Stimulated activated CD4-positive, alpha-beta T cell treated with anti-CD3 and anti-CD28 coated beads, Interleukin-15, amount 100 ng/mL, for 1 hour (primary cell): ENCODE measurements around the gene CREB3L1.
"Not testable (repeated sequence)": the region's sequence is repeated elsewhere in the genome, so short reads cannot be mapped to it uniquely, and the experiment has no call there.

ENCODE experiments used
- DNase-seq, 2 donors: peaks; one replicate each; pipeline ENCODE4 v3.0.0-alpha.2; 2020; ENCODE audit warnings: low read depth in 1 of 2, low spot score in 1 of 2

The CREB3L1 gene

DNA sequence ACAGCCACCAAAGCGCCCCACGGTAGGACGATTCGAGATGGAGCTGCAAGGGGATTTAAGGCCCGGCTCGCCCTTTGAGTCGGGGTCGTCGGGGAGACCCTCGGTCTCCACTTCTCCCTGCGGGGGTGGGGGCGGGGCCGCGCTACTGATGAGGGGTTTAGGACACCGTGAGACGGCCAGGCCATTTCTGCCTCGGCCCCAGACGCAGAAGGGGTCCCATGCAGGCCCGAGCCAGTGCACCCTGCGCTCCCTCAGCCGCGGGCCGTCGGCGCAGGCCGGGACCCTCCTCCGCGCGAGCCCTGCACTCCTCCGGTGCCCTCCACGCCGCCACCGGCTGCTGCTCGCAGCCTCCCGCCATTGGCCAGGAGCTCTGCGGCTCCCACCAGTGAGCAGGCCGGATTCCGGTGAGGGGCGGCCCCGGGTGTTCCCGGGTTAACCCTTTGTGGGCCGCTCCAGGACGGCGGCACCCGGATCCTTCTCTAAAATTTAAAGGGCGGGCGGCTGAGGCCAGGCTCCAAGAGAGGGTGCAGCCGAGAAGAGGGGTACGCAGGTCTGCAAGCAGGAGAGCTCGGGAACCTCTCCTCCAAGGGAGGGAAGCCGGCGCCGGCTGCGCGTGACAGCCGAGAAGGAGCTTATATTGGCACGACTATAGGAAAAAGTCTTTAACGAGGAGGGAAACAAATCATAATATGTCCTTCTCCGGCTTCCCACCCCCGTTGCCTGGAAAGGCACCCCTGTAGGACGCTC lies 18.0 kb downstream of the CREB3L1 start:
- DNase-seq = peak; percentile 52 to 64

DNA sequence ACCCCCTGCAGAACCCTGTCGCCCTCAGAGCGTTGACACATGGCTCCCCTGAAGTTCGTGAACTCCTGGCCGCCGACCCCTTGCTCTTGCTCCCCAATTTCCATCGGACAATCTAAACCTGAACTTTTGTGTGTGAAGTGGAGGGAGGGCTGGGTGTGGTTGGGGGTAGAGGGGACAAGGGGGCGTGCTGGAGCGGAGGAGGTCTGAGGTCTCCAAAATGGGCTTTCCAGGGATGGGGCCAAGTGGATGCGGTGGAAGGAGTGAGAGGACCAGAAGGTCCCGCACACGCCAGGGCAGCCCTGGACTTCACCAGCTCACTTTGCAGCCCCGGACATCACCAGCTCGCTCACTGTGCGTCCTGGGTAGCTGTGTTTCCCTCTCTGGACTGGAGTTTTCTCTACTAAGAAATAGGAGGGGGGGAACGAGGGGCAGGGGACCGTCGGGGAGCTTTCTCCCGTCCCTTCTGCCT lies 18.6 kb downstream of the CREB3L1 start:
- no peak for DNase-seq

DNA sequence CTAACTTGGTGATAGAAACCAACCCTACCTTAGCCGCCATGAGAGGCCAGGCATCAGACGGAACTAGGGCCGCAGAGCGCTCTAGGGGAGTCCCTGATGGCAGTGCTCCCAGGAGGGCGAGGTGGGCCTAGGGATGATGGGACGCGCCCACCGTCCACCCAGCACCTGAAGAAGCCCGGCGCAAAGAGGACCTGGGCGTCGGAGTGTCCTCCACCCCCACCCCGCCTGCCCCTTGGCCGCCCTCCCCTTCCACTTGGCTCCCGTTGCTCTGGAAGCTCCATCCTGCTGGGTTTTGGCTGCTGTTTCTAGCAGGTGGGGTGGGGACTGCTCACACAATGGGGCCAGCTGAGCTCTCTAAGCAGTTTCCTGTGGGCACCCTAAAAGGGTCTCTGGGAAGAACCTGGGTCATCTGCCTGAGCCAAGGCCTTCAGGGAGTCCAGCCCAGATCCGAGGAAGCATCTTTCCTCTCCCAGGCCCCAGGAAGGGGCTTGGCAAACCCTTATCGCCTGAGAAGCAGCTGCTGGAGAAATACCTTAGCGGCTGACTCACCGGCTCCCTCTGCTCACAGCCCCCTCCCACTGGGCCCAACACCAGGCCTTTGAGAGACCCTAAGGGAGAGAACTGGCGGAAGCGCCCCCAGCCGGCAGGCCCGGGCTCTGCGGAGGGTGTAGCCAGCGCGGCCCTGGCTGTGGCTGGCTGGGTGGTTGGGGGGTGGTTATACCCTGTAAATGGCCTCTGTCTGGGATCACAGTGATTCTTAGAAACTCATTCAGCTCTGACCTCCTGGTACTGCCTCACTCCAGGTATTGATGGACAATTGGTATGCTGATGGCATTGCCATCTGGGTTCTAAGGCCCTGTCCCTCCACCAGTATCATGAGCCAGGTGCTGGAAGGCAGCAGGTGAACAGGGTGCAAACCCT lies 19.3 kb downstream of the CREB3L1 start:
- DNase-seq = no peak

DNA sequence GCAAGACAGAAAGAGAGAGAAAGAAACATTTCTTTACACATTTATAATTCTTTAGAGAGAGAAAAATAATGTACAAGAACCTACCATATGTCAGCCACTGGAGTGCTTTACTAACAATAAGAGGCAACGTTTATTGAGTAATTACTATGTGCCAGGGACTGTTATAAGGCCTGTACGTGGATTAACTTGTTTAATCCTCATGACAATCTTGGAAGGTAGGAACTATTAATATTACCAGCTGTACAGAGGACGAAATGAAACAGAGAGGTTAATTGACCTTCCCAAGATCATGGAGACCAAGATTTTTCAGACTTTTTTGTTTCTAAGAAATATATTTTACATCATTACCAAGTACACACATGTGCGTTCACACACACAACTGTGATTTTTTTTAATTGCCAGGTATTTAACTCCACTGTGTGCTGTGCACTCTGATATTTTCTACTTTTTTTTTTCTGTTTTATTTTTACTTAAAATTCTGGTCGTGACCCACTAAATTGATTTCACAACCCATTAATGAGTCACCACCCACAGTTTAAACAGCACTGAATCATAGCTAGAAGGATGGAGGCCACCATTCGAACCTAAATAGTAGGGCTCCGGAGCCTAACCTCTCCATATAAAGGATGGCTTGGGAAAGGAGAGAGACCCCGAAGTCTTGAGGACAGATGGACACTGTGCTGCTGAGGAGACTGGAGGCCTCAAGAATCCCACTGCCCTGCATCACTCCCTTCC lies 21.4 kb downstream of the CREB3L1 start:
- DNase-seq = no peak

DNA sequence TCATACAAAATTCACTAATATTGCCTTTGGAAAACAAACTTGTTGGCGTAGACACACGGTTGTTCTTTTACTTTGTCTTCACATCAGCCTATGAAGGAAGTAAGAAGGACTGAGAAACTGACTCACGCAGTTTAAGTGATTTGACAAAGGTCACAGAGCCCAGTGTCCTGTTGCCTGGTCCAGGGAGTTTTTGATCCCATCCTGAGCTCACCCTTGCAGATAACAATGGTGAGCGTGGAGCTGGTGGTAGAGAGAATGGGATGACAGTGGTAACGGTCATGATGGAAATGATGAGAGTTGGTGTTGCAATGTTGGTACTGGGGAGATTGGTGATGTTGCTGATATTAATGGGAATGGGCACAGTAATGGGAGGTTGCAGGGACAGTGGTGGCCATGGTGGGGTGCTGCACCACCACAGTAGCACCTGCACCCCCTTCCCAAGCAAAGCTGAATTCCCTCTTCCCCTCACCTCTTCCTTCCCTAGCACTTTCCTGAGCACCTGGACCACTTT lies 22.0 kb downstream of the CREB3L1 start:
- DNase-seq = no peak

DNA sequence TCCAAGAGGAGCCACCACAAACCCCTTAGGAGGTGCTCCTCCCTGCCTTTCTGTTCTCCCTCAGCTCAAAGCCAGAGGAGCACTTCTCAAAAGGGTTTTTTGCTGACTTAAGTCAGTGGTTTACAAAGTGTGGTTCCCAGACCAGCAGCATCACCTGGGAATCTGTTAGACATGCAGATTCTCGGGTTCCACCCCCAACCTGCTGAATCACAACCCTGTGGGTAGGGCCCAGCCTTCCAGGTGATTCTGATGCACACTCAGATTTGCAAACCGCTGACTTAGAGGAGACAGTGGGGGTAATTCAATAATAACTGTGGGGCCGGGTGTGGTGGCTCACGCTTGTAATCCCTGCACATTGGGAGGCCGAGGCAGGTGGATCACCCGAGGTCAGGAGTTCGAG lies 22.8 kb downstream of the CREB3L1 start:
- no peak for DNase-seq

DNA sequence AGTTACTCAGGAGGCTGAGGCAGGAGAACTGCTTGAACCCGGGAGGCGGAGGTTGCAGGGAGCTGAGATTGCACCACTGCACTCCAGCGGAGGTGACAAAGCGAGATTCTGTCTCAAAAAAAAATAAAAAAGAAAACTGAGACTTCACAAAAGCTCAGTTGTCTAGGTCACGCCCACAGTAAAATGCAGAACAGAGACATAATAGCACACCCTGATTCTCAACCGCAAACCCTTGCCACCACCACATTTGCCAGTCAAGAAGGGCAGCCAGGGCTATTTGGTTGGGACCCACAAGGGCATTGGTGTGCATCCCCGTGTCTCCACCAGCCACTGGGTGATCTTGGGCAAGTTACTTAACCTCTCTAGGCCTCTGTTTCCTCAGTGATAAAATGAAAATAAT lies 25.4 kb downstream of the CREB3L1 start:
- no peak for DNase-seq

DNA sequence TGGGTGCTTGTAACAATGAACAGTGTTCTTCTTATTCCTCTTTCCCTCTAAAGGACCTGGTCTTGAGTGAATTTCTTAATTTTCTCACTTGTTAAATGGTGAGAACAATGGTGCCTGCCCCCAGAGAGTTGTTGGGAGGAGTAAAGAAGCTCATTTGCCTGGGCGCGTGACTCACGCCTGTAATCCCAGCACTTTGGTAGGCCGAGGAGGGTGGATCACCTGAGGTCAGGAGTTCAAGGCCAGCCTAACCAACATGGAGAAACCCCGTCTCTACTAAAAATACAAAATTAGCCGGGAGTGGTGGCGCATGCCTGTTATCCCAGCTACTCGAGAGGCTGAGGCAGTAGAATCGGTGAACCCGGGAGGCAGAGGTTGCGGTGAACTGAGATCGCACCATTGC lies 26.6 kb downstream of the CREB3L1 start:
- DNase-seq = not testable (repeated sequence)

DNA sequence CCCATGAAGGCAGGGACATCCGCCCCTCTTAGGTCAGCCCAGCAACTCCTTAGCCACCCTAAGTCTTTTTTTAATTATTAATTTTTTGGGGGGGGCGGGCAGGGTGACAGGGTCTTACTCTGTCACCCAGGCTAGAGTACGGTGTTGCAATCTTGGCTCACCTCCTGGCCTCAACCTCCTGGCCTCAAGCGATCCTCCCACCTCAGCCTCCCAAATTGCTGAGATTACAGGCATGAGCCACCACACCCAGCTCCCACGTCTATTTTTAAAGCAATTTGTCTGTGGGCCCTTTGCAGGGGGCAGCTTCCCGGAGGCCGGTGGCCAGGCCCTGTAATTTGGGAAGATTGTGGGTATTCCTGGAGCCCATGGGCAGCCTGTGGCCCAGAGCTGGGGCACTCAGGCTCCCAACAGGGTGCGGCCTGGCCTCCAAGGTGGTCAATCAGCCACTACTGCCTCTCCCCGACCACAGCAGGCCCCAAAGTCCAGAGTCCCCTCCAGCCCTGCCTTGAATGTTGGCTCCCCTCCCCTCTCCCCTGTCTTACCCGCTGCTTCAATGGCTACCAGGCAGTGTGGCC lies 27.2 kb downstream of the CREB3L1 start:
- DNase-seq = no peak

DNA sequence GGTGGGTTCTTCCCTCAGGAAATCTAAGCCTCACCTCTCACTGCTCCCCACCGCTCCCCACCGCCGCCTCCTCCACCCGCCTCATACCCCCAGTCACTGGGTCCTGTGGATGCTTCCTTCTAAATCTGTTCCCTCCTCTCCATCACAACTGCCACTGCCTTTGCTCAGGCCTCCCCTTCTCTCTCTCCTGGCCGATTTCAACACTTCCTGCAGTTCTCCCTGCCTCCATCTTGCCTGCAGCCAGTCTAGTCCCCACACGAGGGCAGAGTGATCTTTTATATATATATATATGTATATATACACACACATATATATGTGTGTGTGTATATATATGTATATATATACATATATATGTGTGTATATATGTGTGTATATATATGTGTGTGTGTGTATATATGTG lies 27.8 kb downstream of the CREB3L1 start:
- DNase-seq = no peak

DNA sequence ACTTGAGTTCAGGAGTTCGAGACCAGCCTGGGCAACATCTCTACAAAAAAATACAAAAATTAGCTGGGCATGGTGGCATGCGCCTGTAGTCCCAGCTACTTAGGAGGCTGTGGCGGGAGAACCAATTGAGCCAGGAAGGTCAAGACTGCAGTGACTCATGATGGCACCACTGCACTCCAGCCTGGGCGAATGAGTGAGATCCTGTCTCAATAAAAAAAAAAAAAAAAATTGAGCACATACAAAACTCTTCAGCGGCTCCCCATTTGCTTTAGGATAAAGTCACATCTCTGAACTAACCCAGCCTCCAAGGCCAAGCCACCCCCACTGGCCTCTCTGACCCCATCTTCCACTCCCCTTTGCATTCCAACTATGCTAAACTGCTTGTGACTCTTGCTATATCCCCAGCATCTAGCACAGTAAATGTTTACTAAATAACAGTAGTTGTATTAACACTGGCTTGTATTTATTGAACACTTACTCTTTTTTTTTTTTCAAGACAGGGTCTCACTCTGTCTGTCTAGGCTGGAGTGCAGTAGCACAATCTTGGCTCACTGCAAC lies 28.9 kb downstream of the CREB3L1 start:
- no peak for DNase-seq

DNA sequence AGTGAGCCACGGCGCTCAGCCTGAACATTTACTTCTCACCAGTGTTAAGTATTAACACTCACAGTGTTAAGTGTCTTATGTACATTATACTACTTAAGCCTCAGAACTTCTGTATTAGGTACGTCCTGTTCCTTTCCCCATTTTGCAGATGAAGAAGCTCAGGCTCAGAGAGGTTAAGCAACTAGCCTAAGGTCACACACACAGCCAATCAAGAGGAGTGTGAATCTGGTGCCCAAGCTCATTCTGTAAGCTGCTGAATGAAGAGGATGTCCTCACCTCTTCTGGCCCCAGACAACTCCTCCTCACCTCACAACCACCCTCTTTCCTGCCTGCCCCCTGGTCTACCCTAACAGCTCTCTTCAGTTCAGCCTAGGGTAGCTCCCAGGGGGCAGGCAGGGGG lies 29.9 kb downstream of the CREB3L1 start:
- DNase-seq = no peak

DNA sequence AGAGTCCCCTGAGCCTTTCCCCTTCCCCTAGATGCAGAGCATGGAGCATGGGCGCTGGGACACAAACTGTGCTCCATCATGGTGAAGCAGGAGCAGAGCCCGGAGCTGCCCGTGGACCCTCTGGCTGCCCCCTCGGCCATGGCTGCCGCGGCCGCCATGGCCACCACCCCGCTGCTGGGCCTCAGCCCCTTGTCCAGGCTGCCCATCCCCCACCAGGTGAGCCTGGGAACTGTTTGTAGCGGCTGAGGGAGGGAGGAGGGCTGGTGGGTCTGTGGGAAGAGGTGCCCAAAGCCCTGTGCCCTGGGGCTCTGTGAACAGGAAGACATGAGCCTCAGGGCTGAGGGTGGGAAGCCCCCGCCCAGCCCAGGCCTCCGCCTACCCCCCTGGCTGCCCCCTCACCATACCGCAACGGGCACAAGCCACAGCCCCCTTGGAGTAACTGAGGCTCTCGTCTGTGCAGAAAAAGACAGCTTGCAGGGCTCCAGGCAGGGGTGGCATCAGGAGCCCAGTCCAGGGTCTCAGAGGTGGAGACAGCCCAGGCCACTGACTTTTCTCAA lies 30.4 kb downstream of the CREB3L1 start:
- no peak for DNase-seq

DNA sequence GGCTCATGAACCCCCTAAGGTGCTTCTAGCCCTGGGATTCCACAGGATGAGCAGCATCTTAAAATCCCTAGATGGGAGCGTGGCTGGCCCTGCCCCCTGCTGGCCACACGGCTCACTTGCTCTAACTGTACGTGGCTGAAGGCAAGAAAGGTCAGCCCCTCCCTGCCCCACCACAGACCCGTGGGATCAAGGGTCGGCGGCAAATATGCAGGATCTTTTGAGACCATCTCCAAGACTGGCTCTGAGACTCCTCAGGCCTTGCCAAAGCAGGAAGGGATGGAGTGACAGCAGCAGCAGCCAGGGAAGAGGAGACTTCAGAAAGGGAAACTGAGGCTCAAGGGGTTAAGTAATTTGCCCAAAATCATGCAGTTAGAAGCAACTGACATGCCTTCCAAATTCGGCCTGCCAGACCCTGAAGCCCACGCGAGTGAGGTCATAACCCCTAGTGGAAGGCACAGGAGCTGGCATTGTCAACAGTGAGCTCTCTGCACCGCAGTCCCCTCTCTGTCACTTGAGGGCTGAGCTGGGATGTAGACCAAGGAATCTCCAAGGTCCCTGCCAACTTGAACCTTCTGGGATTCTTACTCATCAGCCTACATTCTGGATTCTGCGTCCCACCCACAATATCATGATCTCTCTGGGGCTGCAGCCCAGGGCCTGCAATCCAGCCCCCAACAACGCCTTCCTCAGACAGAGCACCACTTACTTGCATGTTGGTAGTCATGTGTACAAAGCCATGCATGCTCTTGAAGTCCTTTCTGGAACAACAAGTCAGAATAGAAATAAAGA lies 31.4 kb downstream of the CREB3L1 start:
- peak; percentile 25 to 59 for DNase-seq

DNA sequence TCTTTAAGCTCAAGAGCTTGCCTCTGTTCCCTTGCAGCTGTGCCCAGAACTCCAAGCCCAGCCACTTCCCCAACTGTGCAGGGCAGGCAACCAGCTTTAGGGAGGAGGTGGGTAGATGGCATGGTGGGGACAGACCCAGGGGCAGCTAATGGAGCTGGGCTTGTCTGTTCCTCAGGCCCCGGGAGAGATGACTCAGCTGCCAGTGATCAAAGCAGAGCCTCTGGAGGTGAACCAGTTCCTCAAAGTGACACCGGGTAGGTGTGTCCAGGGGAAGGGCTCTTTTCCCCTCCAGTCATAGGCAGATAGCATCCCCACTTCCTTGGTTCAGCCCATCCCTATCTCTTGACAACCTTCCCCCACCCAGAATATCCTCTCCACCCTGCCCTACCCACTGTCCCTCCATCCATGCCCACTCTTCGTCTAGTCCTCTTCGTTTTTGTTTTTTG lies 32.4 kb downstream of the CREB3L1 start:
- DNase-seq = no peak

DNA sequence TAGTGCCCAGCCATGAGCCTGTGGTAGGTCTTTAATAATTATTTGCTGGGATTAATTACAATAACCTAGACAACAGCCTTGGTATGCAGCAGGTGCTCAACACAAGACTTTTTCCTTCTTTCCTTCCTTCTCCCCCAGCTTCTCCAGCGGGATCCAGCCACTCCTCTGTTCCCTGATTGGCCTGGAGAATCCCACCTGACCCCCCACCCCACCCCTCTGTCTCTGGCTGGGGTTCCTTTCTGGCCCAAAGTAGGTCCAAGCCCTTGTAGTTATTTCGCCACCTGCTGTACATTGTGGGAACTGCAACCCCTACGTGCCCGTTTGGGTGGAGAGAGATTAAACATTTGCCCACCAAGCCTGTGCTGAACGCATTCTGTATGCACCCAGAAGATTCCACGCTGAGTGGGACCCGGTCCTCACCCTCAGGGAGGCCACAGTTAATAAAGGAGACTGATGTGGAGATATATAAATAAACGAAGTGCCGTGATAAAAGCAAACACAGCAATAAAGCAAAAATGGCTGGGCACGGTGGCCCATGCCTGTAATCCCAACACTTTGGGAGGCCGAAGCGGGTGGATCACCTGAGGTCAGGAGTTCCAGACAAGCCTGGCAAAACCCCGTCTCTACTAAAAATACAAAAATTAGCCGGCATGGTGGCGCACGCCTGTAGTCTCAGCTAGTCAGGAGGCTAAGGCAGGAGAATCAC lies 37.7 kb downstream of the CREB3L1 start:
- DNase-seq = peak; percentile 46 to 53

DNA sequence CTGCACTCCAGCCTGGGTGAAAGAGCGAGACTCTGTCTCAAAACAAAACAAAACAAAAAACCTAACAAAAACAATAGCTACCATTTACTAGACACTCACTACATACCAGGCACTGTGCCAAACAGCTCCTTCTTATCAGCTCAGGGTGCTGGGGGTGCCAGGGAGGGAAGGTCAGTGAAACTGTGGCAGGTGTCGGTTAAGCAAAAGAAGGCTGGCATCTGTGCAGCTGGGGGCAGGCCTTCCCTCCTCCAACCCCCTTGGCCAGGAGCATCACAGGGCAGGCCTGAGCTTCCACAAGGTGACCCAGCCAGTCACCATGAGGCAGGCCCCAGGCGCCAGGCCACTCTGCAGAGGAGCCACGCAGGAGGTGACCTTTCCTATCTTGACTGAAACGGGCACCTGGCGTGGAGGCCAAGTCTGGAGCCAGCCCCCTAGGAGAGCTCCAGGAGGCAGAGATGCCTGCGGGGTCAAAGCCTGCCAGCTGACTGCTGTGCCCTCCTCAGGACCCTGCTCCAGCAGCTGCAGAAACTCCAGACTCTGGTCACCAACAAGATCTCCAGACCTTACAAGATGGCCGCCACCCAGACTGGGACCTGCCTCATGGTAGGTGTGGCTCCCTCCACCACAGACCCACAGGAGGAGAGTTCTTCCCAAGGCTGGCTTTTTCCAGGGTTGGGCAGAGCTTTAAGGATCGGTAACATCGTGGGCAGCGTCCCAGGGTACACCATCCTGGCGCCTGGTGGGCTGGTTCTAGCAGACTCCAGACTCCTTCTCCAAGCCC lies 38.5 kb downstream of the CREB3L1 start:
- no peak for DNase-seq

DNA sequence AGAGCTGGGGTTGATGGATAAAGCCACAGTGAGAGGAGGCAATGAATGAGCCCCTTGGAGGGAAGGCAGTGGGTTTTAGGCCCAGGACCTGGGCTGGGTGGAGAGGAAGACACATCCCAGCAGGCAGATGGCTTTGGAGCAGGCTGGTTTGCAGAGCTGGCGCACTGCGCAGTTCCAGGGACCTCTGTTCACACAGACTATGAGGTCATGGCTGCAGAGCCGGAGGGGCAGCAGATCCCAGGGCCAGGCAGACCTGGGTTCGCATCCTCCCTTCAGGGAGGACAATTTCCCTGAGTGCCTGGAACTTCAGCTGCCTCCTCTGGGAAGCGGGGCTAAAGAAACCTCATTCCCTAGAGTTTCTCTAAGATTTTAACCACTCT lies 41.6 kb downstream of the CREB3L1 start:
- no peak for DNase-seq
